Measurements from ENCODE around the gene MAPKBP1.

- TF ChIP-seq, protein P1, sequence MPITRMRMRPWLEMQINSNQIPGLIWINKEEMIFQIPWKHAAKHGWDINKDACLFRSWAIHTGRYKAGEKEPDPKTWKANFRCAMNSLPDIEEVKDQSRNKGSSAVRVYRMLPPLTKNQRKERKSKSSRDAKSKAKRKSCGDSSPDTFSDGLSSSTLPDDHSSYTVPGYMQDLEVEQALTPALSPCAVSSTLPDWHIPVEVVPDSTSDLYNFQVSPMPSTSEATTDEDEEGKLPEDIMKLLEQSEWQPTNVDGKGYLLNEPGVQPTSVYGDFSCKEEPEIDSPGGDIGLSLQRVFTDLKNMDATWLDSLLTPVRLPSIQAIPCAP (CRISPR knock-in tag; IDR thresholded peaks at IDR 0.05; ENCODE audit: borderline replicate concordance): no peak
- TF ChIP-seq ZHX1 (conservative IDR thresholded peaks at IDR 0.05; ENCODE audit: low read length) (no peak), ZNF644 (tag; IDR thresholded peaks at IDR 0.05; ENCODE audit: low read depth) (no peak), CEBPZ (IDR thresholded peaks at IDR 0.05; ENCODE audit: borderline replicate concordance, low read depth, low read length) (no peak)
- TF ChIP-seq, protein P2, sequence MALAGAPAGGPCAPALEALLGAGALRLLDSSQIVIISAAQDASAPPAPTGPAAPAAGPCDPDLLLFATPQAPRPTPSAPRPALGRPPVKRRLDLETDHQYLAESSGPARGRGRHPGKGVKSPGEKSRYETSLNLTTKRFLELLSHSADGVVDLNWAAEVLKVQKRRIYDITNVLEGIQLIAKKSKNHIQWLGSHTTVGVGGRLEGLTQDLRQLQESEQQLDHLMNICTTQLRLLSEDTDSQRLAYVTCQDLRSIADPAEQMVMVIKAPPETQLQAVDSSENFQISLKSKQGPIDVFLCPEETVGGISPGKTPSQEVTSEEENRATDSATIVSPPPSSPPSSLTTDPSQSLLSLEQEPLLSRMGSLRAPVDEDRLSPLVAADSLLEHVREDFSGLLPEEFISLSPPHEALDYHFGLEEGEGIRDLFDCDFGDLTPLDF (CRISPR knock-in tag; IDR thresholded peaks at IDR 0.05): no peak
Measured at GRCh38 chr15:41840673-41841072, 66.4 kb downstream of the MAPKBP1 start.

All from K562 (cell line).